GM12878 (cell line): ENCODE data around the gene DDIT4. TPM values are rescaled to one million over a fixed set of nuclear protein-coding genes. Genes with fewer than 3 reads are reported as not detected.

Source experiments
- ATAC-seq: fragments of 200-7000 bp; cut with Tn5 transposase; 3 replicates; pipeline ENCODE4 v1.9.1; 2020; ENCODE audit warnings: mild to moderate bottlenecking, moderate library complexity
- BruUV-seq: library from RNA; stranded (reverse); fragments of 400-500 nt; replicated peaks from 2 replicates; lab custom pipeline; 2021; lab: Mats Ljungman, UMichigan
- CTCF ChIA-PET: fragments of 300-600 bp; sonication (Branson Sonifier 250); formaldehyde crosslinking; extraction: SDS; loops from one replicate; lab custom pipeline; 2021; ENCODE audit warnings: inconsistent platforms; lab: Yijun Ruan, JAX
- POLR2A ChIA-PET: fragments of 350-600 bp; formaldehyde crosslinking; extraction: SDS; loops from one replicate; lab custom pipeline; 2021; ENCODE audit warnings: inconsistent platforms; lab: Charles Lee
- RAD21 ChIA-PET: fragments of 300-600 bp; sonication (Branson Sonifier 250); formaldehyde crosslinking; loops from one replicate; lab custom pipeline; 2023; ENCODE audit warnings: antibody characterized with exemption; ENCODE audit not compliant: unreplicated experiment; lab: Charles Lee
- SMC1A ChIA-PET: fragments of 300-600 bp; sonication (Branson Sonifier 250); formaldehyde crosslinking; loops from one replicate; lab custom pipeline; 2023; ENCODE audit not compliant: unreplicated experiment, uncharacterized antibody; lab: Charles Lee
- DNase-seq: peaks from one replicate; pipeline ENCODE4 v3.0.0-alpha.2; 2011; ENCODE audit warnings: low read depth, low spot score
- FAIRE-seq: peaks from 3 replicates; lab custom pipeline; 2011; peaks lifted over from hg19 to GRCh38; lab: Jason Lieb, UNC
- H2AFZ ChIP-seq: 2 replicates; pipeline ENCODE4 v1.6.0; 2011; ENCODE audit warnings: low read depth, low read length, control low read depth; ENCODE audit not compliant: control insufficient read depth
- H3K27ac ChIP-seq: 2 replicates; pipeline ENCODE4 v1.5.1; 2011; ENCODE audit warnings: control low read depth; ENCODE audit not compliant: control insufficient read depth, insufficient read depth
- H3K27me3 ChIP-seq, 2 experiments: replicated peaks in 1 of 2; 2 replicates each; pipeline versions ENCODE4 v1.6.0 to v1.6.1; 2011; ENCODE audit warnings: low read length in 1 of 2; ENCODE audit not compliant: control insufficient read depth in 2 of 2, insufficient read depth in 2 of 2
- H3K36me3 ChIP-seq, 2 experiments: 2 replicates each; pipeline ENCODE4 v1.5.1; 2011; ENCODE audit warnings: low read length in 1 of 2; ENCODE audit not compliant: control insufficient read depth in 2 of 2, insufficient read depth in 2 of 2
- H3K4me1 ChIP-seq: 2 replicates; pipeline ENCODE4 v1.6.1; 2011; ENCODE audit warnings: mild to moderate bottlenecking, low read length, moderate library complexity, mixed read lengths; ENCODE audit not compliant: control insufficient read depth, insufficient read depth
- H3K4me2 ChIP-seq: 2 replicates; pipeline ENCODE4 v1.6.0; 2011; ENCODE audit warnings: control low read depth; ENCODE audit not compliant: control insufficient read depth, insufficient read depth
- H3K4me3 ChIP-seq: fragments of 200-600 bp; sonication (generic); 2 replicates; pipeline ENCODE4 v1.5.1; 2016
- H3K79me2 ChIP-seq: 2 replicates; pipeline ENCODE4 v1.6.0; 2011; ENCODE audit warnings: low read length; ENCODE audit not compliant: control insufficient read depth, insufficient read depth
- H3K9ac ChIP-seq: 2 replicates; pipeline ENCODE4 v1.8.0; 2011; ENCODE audit warnings: low read length, control low read depth, mixed read lengths; ENCODE audit not compliant: control insufficient read depth, insufficient read depth
- H3K9me3 ChIP-seq: replicated peaks from 3 replicates; pipeline ENCODE4 v1.5.1; 2011; ENCODE audit warnings: mild to moderate bottlenecking, low read length; ENCODE audit not compliant: control insufficient read depth, insufficient read depth
- H4K20me1 ChIP-seq: 2 replicates; pipeline ENCODE4 v1.6.0; 2011; ENCODE audit not compliant: control insufficient read depth, insufficient read depth
- BMI1 ChIP-seq: fragments of 450-650 bp; IDR thresholded peaks from 2 replicates; pipeline ENCODE4 v1.6.1; 2016; ENCODE audit warnings: mild to moderate bottlenecking, moderate library complexity, borderline replicate concordance
- MYC ChIP-seq: IDR thresholded peaks from 2 replicates; pipeline ENCODE4 v1.6.1; 2011; ENCODE audit warnings: mild to moderate bottlenecking, low read length, moderate library complexity, inconsistent platforms; ENCODE audit not compliant: insufficient read depth, insufficient replicate concordance, insufficient read length, severe bottlenecking
- ZNF384 ChIP-seq: IDR thresholded peaks from 2 replicates; pipeline ENCODE4 v1.6.1; 2012; ENCODE audit warnings: low read depth, mild to moderate bottlenecking, low read length, improper control_type of control experiment, borderline replicate concordance
- WGBS: methylation state at CpG from one replicate; pipeline ENCODE4 v1.1.6; 2016; ENCODE audit warnings: low lambda C conversion rate; ENCODE audit not compliant: insufficient replicate concordance, insufficient coverage; ENCODE audit errors: missing lambda C conversion rate; 5-methylcytosine and 5-hydroxymethylcytosine counted together
- in situ Hi-C: fragments of 300-500 bp; cut with MboI; formaldehyde crosslinking; loops from 9 replicates; pipeline ENCODE4 v1.14.3; 2018; ENCODE audit warnings: mixed read lengths
- intact Hi-C: fragments of 100-400 bp; cut with micrococcal nuclease; formaldehyde crosslinking; loops from one replicate; pipeline ENCODE4 v1.14.2; 2022; ENCODE audit not compliant: unreplicated experiment
- polyA plus RNA-seq, 11 experiments: library from polyadenylated mRNA; depleted of rRNA in 4 of 11; unstranded in 6 of 11; stranded (reverse) in 5 of 11; fragments of >200 nt; fragmentation: Nextera tagmentation in 4 of 11; fragmentation: Illumina TruSeq in 1 of 11; extraction: Ambion mirVana in 4 of 11; extraction: Trizol in 1 of 11; gene quantifications; 1 replicate in 1 of 11; 2 replicates in 10 of 11; pipeline versions ENCODE4 v1.2.1 to v1.2.3, GENCODE V29; 2011 to 2016; ENCODE audit warnings: inconsistent platforms in 2 of 11, missing spikeins in 2 of 11, low read depth in 1 of 11
- total RNA-seq, 4 experiments: library from RNA; depleted of rRNA in 3 of 4; stranded (reverse); fragments of >200 nt in 3 of 4; fragmentation: Illumina TruSeq in 1 of 4; extraction: Trizol in 1 of 4; gene quantifications; 2 replicates each; pipeline versions ENCODE4 v1.2.1 to v1.2.3, GENCODE V29; 2013 to 2021
- TF ChIP-seq, protein P1 (sequence below): fragments of 150-350 bp; IDR thresholded peaks from 2 replicates; pipeline ENCODE4 v1.6.1; 2014; ENCODE audit warnings: mild to moderate bottlenecking, low read depth, low read length

The DDIT4 gene
- total and polyA plus RNA-seq, 10 of the 15 experiments (the other 5 are each of a cell fraction or from before 2014, with no cell fraction given), result 2.1 to 277 (median 183) TPM

DNA sequence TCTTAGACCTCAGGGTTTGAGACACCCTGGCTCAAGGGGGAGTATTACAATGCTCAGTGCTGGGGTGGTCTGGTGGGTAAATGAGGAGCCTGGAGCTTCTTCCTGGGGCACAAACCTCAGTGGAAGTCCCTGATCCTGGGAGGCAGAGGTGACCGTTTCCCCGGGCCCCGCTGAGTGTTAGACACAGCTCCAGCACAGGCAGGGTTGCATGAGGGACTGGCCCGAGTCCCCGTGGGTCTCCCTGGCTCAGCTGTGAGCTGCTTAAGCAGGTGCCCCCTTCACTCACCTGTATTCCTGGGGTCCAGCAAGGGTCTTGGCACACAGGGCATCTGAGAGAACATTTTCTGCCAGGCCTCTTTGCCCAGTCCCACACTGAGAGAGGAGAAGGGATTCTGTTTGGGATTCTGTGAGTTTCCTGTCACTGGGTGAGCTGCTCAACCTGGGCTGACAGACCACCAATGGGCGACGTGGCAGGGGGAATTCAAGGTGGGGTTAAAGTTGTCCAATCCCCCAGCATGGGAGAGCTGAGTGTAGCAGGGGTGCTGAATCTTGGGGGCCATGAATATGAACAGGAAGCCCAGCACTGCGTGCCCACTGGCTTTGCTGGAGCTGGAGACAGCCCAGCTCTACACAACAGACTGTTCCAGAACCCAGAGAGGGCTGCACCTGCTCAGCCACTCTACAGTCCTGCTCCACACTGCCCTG lies 29.9 kb downstream of the DDIT4 start:
- no peak for FAIRE-seq
- ChIA-PET SMC1A (interaction anchor here (1.3 to 6.9 kb wide), 6 partner anchors 14 to 43 kb away, joined by 3 to 62 read pairs (median 3); partner anchors contain the start of gene DDIT4), RAD21 (interaction anchor here (1.1 to 1.3 kb wide), 3 partner anchors 10 to 34 kb away, joined by 3 to 4 read pairs (median 4); no protein-coding TSS in a partner anchor), CTCF (interaction anchor here (0.8 to 2.0 kb wide), 7 partner anchors 12 to 178 kb away, joined by 3 to 7 read pairs (median 3); no protein-coding TSS in a partner anchor), POLR2A (interaction anchor here (0.9 to 2.2 kb wide), 9 partner anchors 9 to 126 kb away, joined by 3 to 10 read pairs (median 4); partner anchors contain the start of gene ASCC1)
- WGBS, result 93% methylated on average over 8 of the region's 8 CpGs
- Histone ChIP-seq H3K36me3 (no peaks in the 10 kb centered on the region), H3K4me1 (peaks cover 23% of the 10 kb centered on the region), H2AFZ (no peak overlapping the region), H3K4me3 (no peak overlapping the region), H3K27me3 (no peaks in the 10 kb centered on the region), H3K79me2 (no peaks in the 10 kb centered on the region), H3K9ac (no peak overlapping the region), H4K20me1 (no peaks in the 10 kb centered on the region), H3K27ac (no peak overlapping the region), H3K9me3 (no peaks in the 10 kb centered on the region), H3K4me2 (no peak overlapping the region)
- in situ Hi-C loops, result no loop called here
- no TSS peak for BruUV-seq
- TF ChIP-seq MYC (no peak), BMI1 (no peak), ZNF384 (no peak)
- TF ChIP-seq, protein P1, sequence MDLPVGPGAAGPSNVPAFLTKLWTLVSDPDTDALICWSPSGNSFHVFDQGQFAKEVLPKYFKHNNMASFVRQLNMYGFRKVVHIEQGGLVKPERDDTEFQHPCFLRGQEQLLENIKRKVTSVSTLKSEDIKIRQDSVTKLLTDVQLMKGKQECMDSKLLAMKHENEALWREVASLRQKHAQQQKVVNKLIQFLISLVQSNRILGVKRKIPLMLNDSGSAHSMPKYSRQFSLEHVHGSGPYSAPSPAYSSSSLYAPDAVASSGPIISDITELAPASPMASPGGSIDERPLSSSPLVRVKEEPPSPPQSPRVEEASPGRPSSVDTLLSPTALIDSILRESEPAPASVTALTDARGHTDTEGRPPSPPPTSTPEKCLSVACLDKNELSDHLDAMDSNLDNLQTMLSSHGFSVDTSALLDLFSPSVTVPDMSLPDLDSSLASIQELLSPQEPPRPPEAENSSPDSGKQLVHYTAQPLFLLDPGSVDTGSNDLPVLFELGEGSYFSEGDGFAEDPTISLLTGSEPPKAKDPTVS, result no peak
- intact Hi-C loops, result no loop called here
- DNase-seq, result no peak
- ATAC-seq, result no peak
